ENCODE data around the gene RTL3.
"Not testable (repeated sequence)": the region's sequence is repeated elsewhere in the genome, so short reads cannot be mapped to it uniquely, and the experiment has no call there.

RTL3 gene

GRCh38 chrX:78658414-78658813, 714 bp downstream of the RTL3 start:
- H3K36me3 ChIP-seq (ENCODE audit: control insufficient read depth, insufficient read depth, low read length): no peaks in the 10 kb centered on the region
- H3K4me3 ChIP-seq (ENCODE audit: extremely low read depth, insufficient read depth, low read length, poor library complexity, severe bottlenecking): no peak overlapping the region
- no peak overlapping the region for H3K27ac ChIP-seq (ENCODE audit: low read depth, low read length, severe bottlenecking)
- H3K4me1 ChIP-seq (ENCODE audit: control insufficient read depth, insufficient read depth, low read length, poor library complexity, severe bottlenecking): no peaks in the 10 kb centered on the region
- no peaks in the 10 kb centered on the region for H3K9me3 ChIP-seq (ENCODE audit: control insufficient read depth, low read length)
- 100% methylated on average over 2 of the region's 6 CpGs; no CpG with 5 or more reads in 1 of the 2 experiments for WGBS, 2 experiments (ENCODE audit: insufficient coverage in 2 of 2)

- no peak overlapping the region for H3K4me3 ChIP-seq (ENCODE audit: extremely low read depth, insufficient read depth, low read length, poor library complexity, severe bottlenecking)
- no CpG with 5 or more reads among the region's 1 CpG for WGBS, 2 experiments (ENCODE audit: insufficient coverage in 2 of 2)
- no peaks in the 10 kb centered on the region for H3K9me3 ChIP-seq (ENCODE audit: control insufficient read depth, low read length)
- H3K4me1 ChIP-seq (ENCODE audit: control insufficient read depth, insufficient read depth, low read length, poor library complexity, severe bottlenecking): peaks cover 6% of the 10 kb centered on the region
- no peaks in the 10 kb centered on the region for H3K36me3 ChIP-seq (ENCODE audit: control insufficient read depth, insufficient read depth, low read length)
- no peak overlapping the region for H3K27ac ChIP-seq (ENCODE audit: low read depth, low read length, severe bottlenecking)
These were observed 3.5 kb downstream of the RTL3 start for GRCh38 chrX:78655642-78656041.

DNA sequence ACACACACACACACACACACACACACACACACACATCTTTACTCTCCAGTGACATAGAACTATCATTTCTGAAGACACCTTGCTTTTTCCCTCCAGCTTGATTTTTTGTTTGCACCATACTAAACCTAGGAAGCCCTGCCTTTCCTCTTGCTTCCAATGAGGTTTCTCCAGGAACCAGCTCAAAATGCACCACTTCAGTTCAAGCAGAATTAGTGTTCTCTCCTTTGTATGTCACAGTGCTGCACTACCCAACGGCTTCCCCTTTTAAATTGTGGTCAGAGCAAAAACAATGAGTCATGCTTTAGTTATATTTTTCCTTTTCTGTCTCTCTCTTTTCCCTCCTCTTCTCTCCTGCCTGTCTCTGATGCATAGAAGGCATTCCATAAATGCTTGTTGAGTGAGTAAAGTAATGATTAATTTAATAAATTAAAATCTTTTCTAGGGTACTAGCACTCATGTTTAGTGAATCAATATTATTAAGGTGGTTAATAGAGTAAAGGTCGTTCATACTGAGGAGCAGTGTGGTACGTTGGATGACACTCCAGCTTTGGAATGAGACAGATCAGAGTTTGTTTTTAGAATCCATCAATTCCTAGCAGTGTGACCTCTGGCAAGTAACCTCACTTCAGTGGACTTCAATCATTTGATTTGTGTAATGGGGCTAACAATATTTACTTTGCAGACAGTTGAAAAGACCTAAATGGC, 5.9 kb downstream of the RTL3 start:
- Histone ChIP-seq H3K9me3 (ENCODE audit: control insufficient read depth, low read length) (no peaks in the 10 kb centered on the region), H3K4me1 (ENCODE audit: control insufficient read depth, insufficient read depth, low read length, poor library complexity, severe bottlenecking) (peaks cover 10% of the 10 kb centered on the region), H3K27ac (ENCODE audit: low read depth, low read length, severe bottlenecking) (peak overlapping the region; percentile 64), H3K4me3 (ENCODE audit: extremely low read depth, insufficient read depth, low read length, poor library complexity, severe bottlenecking) (no peak overlapping the region), H3K36me3 (ENCODE audit: control insufficient read depth, insufficient read depth, low read length) (no peaks in the 10 kb centered on the region)
- no CpG with 5 or more reads among the region's 3 CpGs for WGBS, 2 experiments (ENCODE audit: insufficient coverage in 2 of 2)

DNA sequence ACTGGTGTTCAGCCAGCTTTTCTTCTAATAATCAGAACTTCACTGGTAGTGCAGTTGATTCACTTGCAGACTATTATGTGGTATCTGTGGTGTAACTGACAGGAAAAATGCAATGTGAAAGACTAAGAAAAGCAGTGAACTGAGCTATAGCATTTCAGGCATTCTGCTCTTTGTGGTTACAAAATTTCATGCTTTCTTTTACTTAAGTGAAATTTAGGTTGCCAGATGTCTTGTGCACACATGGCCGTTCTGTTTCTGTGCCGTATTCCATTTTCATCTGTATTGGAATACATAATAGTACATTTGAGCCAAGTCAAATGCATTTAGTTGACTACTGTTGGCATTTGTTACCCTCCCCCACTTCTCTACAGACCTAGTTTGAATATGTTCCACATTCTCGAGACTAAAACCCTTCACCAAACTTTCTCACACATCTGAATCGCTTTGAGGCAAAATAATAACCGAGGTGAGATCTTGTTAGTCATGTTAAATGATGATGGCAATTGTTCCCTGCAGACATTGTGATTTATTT, 8.2 kb downstream of the RTL3 start:
- Histone ChIP-seq H3K9me3 (ENCODE audit: control insufficient read depth, low read length) (no peaks in the 10 kb centered on the region), H3K36me3 (ENCODE audit: control insufficient read depth, insufficient read depth, low read length) (no peaks in the 10 kb centered on the region), H3K4me3 (ENCODE audit: extremely low read depth, insufficient read depth, low read length, poor library complexity, severe bottlenecking) (no peak overlapping the region), H3K27ac (ENCODE audit: low read depth, low read length, severe bottlenecking) (no peak overlapping the region), H3K4me1 (ENCODE audit: control insufficient read depth, insufficient read depth, low read length, poor library complexity, severe bottlenecking) (peaks cover 10% of the 10 kb centered on the region)
- no CpG with 5 or more reads among the region's 5 CpGs for WGBS, 2 experiments (ENCODE audit: insufficient coverage in 2 of 2)

DNA sequence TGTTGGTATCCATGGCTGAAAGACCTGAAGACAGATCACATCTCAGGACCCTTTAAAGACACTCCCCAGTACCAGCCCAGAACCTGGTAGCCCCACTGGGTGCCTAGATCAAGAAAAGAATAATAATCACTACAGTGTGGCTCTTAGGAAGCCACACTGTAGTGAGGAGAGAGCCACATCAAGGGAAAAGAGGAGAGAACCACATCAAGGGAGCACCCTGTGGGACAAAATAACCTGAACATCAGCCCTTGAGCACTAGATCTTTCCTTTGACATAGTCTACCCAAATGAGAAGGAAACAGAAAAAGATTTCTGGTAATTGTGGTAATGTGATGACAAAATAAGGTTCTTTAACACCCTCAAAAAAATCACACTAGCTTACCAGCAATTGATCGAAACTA, 15.3 kb downstream of the RTL3 start:
- no CpG with 5 or more reads among the region's 1 CpG for WGBS, 2 experiments (ENCODE audit: insufficient coverage in 2 of 2)
- Histone ChIP-seq H3K4me3 (ENCODE audit: extremely low read depth, insufficient read depth, low read length, poor library complexity, severe bottlenecking) (no peak overlapping the region), H3K4me1 (ENCODE audit: control insufficient read depth, insufficient read depth, low read length, poor library complexity, severe bottlenecking) (no peaks in the 10 kb centered on the region), H3K27ac (ENCODE audit: low read depth, low read length, severe bottlenecking) (no peak overlapping the region), H3K9me3 (ENCODE audit: control insufficient read depth, low read length) (no peaks in the 10 kb centered on the region), H3K36me3 (ENCODE audit: control insufficient read depth, insufficient read depth, low read length) (no peaks in the 10 kb centered on the region)

DNA sequence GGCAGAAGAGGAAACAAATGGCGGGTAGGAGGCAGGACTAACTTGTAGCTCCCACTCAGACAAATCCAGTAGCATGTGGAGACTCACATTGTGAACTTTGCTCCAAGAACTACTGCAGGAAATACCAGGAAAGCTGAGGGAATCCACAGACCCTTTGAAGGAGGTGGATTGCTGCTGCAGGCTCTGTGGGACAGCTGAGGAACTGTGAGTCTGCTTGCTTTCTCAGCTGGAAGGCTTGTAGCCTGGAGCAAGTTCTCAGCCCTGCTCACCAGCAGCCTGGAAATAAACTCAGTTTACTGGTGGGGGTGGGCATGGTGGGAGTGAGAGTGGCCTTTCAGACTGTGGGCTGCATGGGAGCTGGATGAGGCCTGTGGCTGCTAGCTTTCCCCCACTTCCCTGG, 16.0 kb downstream of the RTL3 start:
- H3K9me3 ChIP-seq (ENCODE audit: control insufficient read depth, low read length): no peaks in the 10 kb centered on the region
- H3K4me1 ChIP-seq (ENCODE audit: control insufficient read depth, insufficient read depth, low read length, poor library complexity, severe bottlenecking): no peaks in the 10 kb centered on the region
- no peak overlapping the region for H3K27ac ChIP-seq (ENCODE audit: low read depth, low read length, severe bottlenecking)
- no peaks in the 10 kb centered on the region for H3K36me3 ChIP-seq (ENCODE audit: control insufficient read depth, insufficient read depth, low read length)
- H3K4me3 ChIP-seq (ENCODE audit: extremely low read depth, insufficient read depth, low read length, poor library complexity, severe bottlenecking): no peak overlapping the region
- no CpG with 5 or more reads among the region's 1 CpG for WGBS, 2 experiments (ENCODE audit: insufficient coverage in 2 of 2)

- WGBS, 2 experiments (ENCODE audit: insufficient coverage in 2 of 2): no CpG with 5 or more reads among the region's 1 CpG
- H3K4me1 ChIP-seq (ENCODE audit: control insufficient read depth, insufficient read depth, low read length, poor library complexity, severe bottlenecking); H3K4me3 ChIP-seq (ENCODE audit: extremely low read depth, insufficient read depth, low read length, poor library complexity, severe bottlenecking); H3K27ac ChIP-seq (ENCODE audit: low read depth, low read length, severe bottlenecking); H3K36me3 ChIP-seq (ENCODE audit: control insufficient read depth, insufficient read depth, low read length); H3K9me3 ChIP-seq (ENCODE audit: control insufficient read depth, low read length): not testable (repeated sequence)
These were observed 23.0 kb downstream of the RTL3 start for GRCh38 chrX:78636096-78636495.

DNA sequence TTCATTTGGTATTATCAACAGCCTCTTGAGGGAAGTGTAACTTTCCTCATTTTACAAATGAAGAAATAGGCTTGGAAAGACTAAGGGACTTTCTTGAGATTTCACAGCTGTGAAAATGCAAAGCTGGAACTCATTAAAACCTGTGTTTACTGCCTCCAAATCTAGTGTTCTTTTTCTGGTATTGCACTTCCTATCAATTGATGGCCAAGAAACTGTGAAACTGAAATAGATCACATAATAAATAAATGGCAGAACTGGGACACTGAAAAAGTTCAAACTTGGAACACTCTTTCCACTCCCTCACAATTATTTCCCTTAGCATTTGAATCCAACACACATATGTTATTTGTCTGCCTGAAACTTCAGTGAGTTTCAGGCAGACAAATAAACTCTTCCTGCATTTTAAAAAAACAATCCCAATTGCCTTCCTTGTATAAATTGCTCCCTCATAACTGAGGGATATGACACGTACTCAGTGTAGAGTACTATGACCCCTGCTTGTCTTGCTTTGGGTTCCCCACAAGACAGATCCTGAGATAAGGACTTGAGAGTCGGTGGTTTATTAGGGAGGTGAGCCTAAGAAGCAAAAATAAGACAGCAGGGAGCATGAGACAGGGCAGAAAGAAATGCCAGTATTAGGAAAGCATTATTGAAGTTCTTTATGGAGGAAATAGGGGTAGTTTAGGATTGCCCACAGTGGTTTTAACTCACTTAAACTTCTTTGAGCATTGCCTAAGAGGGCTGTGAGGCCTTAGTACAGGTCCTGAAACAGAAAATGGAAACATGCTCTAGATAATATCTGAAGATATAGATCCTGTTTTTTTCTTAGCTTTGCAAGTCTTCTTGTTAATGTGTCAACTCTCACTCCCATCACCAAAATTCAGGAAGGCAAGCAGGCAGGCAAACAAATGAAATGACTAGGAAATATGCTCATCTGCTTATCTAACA, 33.9 kb downstream of the RTL3 start:
- Histone ChIP-seq H3K27ac (ENCODE audit: low read depth, low read length, severe bottlenecking) (no peak overlapping the region), H3K4me1 (ENCODE audit: control insufficient read depth, insufficient read depth, low read length, poor library complexity, severe bottlenecking) (no peaks in the 10 kb centered on the region), H3K9me3 (ENCODE audit: control insufficient read depth, low read length) (no peaks in the 10 kb centered on the region), H3K4me3 (ENCODE audit: extremely low read depth, insufficient read depth, low read length, poor library complexity, severe bottlenecking) (no peak overlapping the region), H3K36me3 (ENCODE audit: control insufficient read depth, insufficient read depth, low read length) (no peaks in the 10 kb centered on the region)
- 75 to 86% methylated on average over 1 of the region's 2 CpGs for WGBS, 2 experiments (ENCODE audit: insufficient coverage in 2 of 2)

GRCh38 chrX:78624426-78624825, 34.7 kb downstream of the RTL3 start:
- WGBS, 2 experiments (ENCODE audit: insufficient coverage in 2 of 2): no CpG with 5 or more reads among the region's 1 CpG

DNA sequence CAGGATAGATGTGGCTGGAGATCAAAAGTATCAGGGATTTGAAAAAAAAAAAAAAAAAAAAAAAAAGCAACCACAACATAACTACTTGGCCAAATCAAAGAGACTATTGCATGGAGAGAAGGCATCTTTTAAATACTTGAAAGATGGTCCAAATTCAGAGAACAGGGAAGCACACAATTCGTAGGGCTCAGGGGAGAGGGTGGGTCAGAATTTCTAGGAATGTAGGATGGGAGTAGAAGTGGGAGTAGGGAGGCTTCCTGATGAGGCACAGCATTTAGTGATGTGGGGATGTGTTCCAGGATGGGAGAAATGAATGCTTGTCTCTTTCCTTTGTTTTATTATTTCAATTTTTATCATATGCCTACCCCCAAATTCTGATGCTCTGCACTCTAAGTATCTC, 36.3 kb downstream of the RTL3 start:
- 83% methylated on average over 1 of the region's 1 CpG; no CpG with 5 or more reads in 1 of the 2 experiments for WGBS, 2 experiments (ENCODE audit: insufficient coverage in 2 of 2)
- H3K9me3 ChIP-seq (ENCODE audit: control insufficient read depth, low read length): no peaks in the 10 kb centered on the region
- H3K4me1 ChIP-seq (ENCODE audit: control insufficient read depth, insufficient read depth, low read length, poor library complexity, severe bottlenecking): no peaks in the 10 kb centered on the region
- no peak overlapping the region for H3K4me3 ChIP-seq (ENCODE audit: extremely low read depth, insufficient read depth, low read length, poor library complexity, severe bottlenecking)
- H3K27ac ChIP-seq (ENCODE audit: low read depth, low read length, severe bottlenecking): no peak overlapping the region
- no peaks in the 10 kb centered on the region for H3K36me3 ChIP-seq (ENCODE audit: control insufficient read depth, insufficient read depth, low read length)

More at GRCh38 chrX:78624426-78624825, 34.7 kb downstream of the RTL3 start:
- no peak overlapping the region for H3K4me3 ChIP-seq (ENCODE audit: extremely low read depth, insufficient read depth, low read length, poor library complexity, severe bottlenecking)
- no peaks in the 10 kb centered on the region for H3K36me3 ChIP-seq (ENCODE audit: control insufficient read depth, insufficient read depth, low read length)
- no peaks in the 10 kb centered on the region for H3K9me3 ChIP-seq (ENCODE audit: control insufficient read depth, low read length)
- H3K4me1 ChIP-seq (ENCODE audit: control insufficient read depth, insufficient read depth, low read length, poor library complexity, severe bottlenecking): no peaks in the 10 kb centered on the region
- no peak overlapping the region for H3K27ac ChIP-seq (ENCODE audit: low read depth, low read length, severe bottlenecking)

Data from mesodermal cell (in vitro differentiated cells).